ENCODE data around the gene CELSR2.

CELSR2 gene

DNA sequence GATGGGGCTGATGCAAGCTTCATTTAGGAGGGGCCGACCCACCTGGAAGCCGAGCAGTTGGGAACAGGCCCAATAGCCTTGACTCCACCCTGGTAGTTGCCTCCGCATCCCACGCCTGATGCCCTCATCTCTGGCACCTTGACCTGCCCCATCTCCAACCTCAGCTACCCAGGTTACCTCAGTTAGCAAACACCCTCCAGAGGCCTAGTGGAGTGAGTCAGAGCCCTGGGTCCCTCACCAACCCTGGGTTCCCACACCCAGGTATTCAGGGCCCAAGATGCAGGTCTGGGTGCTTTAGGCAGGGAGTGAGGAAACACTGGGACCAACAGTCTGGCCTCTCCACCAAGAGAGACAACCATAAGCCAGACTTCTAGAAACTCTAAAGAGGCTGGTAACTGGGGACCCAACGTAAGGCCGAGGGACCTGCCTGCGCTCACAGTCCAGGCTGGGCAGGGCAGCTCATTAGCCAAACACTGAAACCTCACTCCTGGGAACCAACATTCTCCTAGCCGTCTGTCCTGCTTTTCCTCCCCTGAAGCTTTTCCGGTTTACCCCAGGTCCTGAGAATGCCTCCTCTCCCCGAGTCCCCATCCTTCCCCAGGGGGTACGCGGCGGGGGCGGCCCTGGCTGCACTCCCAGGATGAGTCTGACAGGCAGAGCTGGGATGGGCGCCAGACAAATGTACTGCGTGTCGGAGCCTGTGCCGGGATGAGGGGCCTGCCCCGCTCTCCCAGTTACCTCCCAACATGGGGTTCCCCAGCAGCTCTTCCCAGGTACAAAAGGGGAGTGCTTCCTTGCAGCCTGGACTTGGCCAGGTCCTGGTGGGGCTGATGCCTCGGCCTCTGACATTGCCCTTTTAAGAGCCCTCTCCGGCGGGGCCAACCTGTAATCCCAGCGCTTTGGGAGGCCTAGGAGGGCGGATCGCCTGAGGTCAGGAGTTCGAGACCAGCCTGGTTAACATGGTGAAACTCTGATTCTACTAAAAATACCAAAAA is 8.9 kb upstream of the CELSR2 start (continued):
- TF ChIP-seq, protein P1, sequence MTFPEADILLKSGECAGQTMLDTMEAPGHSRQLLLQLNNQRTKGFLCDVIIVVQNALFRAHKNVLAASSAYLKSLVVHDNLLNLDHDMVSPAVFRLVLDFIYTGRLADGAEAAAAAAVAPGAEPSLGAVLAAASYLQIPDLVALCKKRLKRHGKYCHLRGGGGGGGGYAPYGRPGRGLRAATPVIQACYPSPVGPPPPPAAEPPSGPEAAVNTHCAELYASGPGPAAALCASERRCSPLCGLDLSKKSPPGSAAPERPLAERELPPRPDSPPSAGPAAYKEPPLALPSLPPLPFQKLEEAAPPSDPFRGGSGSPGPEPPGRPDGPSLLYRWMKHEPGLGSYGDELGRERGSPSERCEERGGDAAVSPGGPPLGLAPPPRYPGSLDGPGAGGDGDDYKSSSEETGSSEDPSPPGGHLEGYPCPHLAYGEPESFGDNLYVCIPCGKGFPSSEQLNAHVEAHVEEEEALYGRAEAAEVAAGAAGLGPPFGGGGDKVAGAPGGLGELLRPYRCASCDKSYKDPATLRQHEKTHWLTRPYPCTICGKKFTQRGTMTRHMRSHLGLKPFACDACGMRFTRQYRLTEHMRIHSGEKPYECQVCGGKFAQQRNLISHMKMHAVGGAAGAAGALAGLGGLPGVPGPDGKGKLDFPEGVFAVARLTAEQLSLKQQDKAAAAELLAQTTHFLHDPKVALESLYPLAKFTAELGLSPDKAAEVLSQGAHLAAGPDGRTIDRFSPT (tag by site-specific recombination; IDR thresholded peaks at IDR 0.05): no peak
- no peak for TF ChIP-seq ZNF555 (tag by site-specific recombination; conservative IDR thresholded peaks at IDR 0.05)
- TF ChIP-seq ZNF791 (tag by site-specific recombination; IDR thresholded peaks at IDR 0.05): no peak
- TF ChIP-seq ZSCAN30 (tag by site-specific recombination; IDR thresholded peaks at IDR 0.05): no peak
- TF ChIP-seq, protein P2, sequence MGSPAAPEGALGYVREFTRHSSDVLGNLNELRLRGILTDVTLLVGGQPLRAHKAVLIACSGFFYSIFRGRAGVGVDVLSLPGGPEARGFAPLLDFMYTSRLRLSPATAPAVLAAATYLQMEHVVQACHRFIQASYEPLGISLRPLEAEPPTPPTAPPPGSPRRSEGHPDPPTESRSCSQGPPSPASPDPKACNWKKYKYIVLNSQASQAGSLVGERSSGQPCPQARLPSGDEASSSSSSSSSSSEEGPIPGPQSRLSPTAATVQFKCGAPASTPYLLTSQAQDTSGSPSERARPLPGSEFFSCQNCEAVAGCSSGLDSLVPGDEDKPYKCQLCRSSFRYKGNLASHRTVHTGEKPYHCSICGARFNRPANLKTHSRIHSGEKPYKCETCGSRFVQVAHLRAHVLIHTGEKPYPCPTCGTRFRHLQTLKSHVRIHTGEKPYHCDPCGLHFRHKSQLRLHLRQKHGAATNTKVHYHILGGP (tag by site-specific recombination; IDR thresholded peaks at IDR 0.05): no peak
- TF ChIP-seq, protein P3, sequence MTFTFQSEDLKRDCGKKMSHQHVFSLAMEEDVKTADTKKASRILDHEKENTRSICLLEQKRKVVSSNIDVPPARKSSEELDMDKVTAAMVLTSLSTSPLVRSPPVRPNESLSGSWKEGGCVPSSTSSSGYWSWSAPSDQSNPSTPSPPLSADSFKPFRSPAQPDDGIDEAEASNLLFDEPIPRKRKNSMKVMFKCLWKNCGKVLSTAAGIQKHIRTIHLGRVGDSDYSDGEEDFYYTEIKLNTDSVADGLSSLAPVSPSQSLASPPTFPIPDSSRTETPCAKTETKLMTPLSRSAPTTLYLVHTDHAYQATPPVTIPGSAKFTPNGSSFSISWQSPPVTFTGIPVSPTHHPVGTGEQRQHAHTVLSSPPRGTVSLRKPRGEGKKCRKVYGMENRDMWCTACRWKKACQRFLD (tag by site-specific recombination; IDR thresholded peaks at IDR 0.05): no peak
- no peak for TF ChIP-seq ZNF830 (tag by site-specific recombination; IDR thresholded peaks at IDR 0.05; ENCODE audit: low read depth)
- TF ChIP-seq, protein P4, sequence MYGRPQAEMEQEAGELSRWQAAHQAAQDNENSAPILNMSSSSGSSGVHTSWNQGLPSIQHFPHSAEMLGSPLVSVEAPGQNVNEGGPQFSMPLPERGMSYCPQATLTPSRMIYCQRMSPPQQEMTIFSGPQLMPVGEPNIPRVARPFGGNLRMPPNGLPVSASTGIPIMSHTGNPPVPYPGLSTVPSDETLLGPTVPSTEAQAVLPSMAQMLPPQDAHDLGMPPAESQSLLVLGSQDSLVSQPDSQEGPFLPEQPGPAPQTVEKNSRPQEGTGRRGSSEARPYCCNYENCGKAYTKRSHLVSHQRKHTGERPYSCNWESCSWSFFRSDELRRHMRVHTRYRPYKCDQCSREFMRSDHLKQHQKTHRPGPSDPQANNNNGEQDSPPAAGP (tag by site-specific recombination; IDR thresholded peaks at IDR 0.05): peak; percentile 10; the same call in 1 of the 2 replicates
- TF ChIP-seq ZNF24 (tag by site-specific recombination; IDR thresholded peaks at IDR 0.05): peak; percentile 73; the same call in 1 of the 2 replicates
- TF ChIP-seq, protein P5, sequence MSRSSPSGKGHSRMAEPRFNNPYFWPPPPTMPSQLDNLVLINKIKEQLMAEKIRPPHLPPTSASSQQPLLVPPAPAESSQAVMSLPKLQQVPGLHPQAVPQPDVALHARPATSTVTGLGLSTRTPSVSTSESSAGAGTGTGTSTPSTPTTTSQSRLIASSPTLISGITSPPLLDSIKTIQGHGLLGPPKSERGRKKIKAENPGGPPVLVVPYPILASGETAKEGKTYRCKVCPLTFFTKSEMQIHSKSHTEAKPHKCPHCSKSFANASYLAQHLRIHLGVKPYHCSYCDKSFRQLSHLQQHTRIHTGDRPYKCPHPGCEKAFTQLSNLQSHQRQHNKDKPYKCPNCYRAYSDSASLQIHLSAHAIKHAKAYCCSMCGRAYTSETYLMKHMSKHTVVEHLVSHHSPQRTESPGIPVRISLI (tag by site-specific recombination; IDR thresholded peaks at IDR 0.05): no peak
- TF ChIP-seq ZBTB21 (tag by site-specific recombination; IDR thresholded peaks at IDR 0.05): no peak
- 0 out of 2 replicates have a peak, but pooled peaks have one; percentile 59 for TF ChIP-seq ZNF2 (tag by site-specific recombination; IDR thresholded peaks at IDR 0.05)
- no peak for TF ChIP-seq ZNF248 (tag by site-specific recombination; IDR thresholded peaks at IDR 0.05)
- no peak for TF ChIP-seq ZNF426 (tag by site-specific recombination; IDR thresholded peaks at IDR 0.05)
- TF ChIP-seq ZNF777 (tag by site-specific recombination; IDR thresholded peaks at IDR 0.05; ENCODE audit: borderline replicate concordance): no peak
- TF ChIP-seq ZNF423 (tag by site-specific recombination; IDR thresholded peaks at IDR 0.05): 0 out of 2 replicates have a peak, but pooled peaks have one; percentile 42
- no peak for TF ChIP-seq SETDB1 (IDR thresholded peaks at IDR 0.05; ENCODE audit: insufficient read length, low read length)
- 0 out of 2 replicates have a peak, but pooled peaks have one; percentile 72 for TF ChIP-seq ZNF660 (tag by site-specific recombination; IDR thresholded peaks at IDR 0.05)
- TF ChIP-seq MZF1 (tag by site-specific recombination; IDR thresholded peaks at IDR 0.05; ENCODE audit: borderline replicate concordance): 0 out of 2 replicates have a peak, but pooled peaks have one; percentile 53
- peak; percentile 58; the same call in 1 of the 2 replicates for TF ChIP-seq WT1 (tag by site-specific recombination; IDR thresholded peaks at IDR 0.05)
- no peak for TF ChIP-seq ZNF549 (tag by site-specific recombination; IDR thresholded peaks at IDR 0.05)
- TF ChIP-seq ZNF214 (tag by site-specific recombination; IDR thresholded peaks at IDR 0.05; ENCODE audit: borderline replicate concordance): no peak
- no peak for TF ChIP-seq ZFP41 (tag by site-specific recombination; IDR thresholded peaks at IDR 0.05; ENCODE audit: borderline replicate concordance)
- peak; percentile 68 for TF ChIP-seq ZFHX2 (tag by site-specific recombination; conservative IDR thresholded peaks at IDR 0.05)
- 0 out of 2 replicates have a peak, but pooled peaks have one; percentile 11 for TF ChIP-seq ZNF561 (tag by site-specific recombination; IDR thresholded peaks at IDR 0.05; ENCODE audit: borderline replicate concordance)
